GM18867 (cell line): Measurements from ENCODE around the gene RNF31.

Source experiments
- ATAC-seq: cut with Tn5 transposase; IDR thresholded peaks from one replicate; pipeline ENCODE4 v1.9.1; 2021; ENCODE audit warnings: mild to moderate bottlenecking, moderate library complexity; ENCODE audit not compliant: unreplicated experiment

RNF31 gene

GRCh38 chr14:24181371-24182077, 34.2 kb downstream of the RNF31 start:
- no peak for ATAC-seq

GRCh38 chr14:24182110-24182882, 35.0 kb downstream of the RNF31 start:
- no peak for ATAC-seq

GRCh38 chr14:24183014-24183481, 35.8 kb downstream of the RNF31 start:
- no peak for ATAC-seq

- ATAC-seq: no peak
Measured at GRCh38 chr14:24184104-24184970, 37.0 kb downstream of the RNF31 start.

- ATAC-seq: no peak
Measured at GRCh38 chr14:24185026-24185425, 37.7 kb downstream of the RNF31 start.

- no peak for ATAC-seq
Measured at GRCh38 chr14:24185741-24186140, 38.4 kb downstream of the RNF31 start.

- no peak for ATAC-seq
Measured at GRCh38 chr14:24186831-24187538, 39.7 kb downstream of the RNF31 start.

- ATAC-seq: no peak
Measured at GRCh38 chr14:24187539-24187915, 40.2 kb downstream of the RNF31 start.

- peak; percentile 89 for ATAC-seq
Measured at GRCh38 chr14:24188251-24189058, 41.2 kb downstream of the RNF31 start, which contains the start of gene IPO4. Gene IPO4 (minus strand): TSS chr14:24188816. CDS start chr14:24188787, 29 bp downstream.

GRCh38 chr14:24189059-24189375, 41.7 kb downstream of the RNF31 start:
- no peak for ATAC-seq

- ATAC-seq: no peak
Measured at GRCh38 chr14:24189460-24189859, 42.2 kb downstream of the RNF31 start.

- no peak for ATAC-seq
Measured at GRCh38 chr14:24190416-24190815, 43.1 kb downstream of the RNF31 start.

- no peak for ATAC-seq
Measured at GRCh38 chr14:24192933-24193332, 45.6 kb downstream of the RNF31 start.

- ATAC-seq: no peak
Measured at GRCh38 chr14:24194186-24194872, 47.0 kb downstream of the RNF31 start.

GRCh38 chr14:24194873-24195185, 47.5 kb downstream of the RNF31 start:
- ATAC-seq: no peak

GRCh38 chr14:24195186-24196070, 48.1 kb downstream of the RNF31 start, which contains the start of gene TM9SF1:
Gene TM9SF1 (minus strand): TSS chr14:24195441. CDS start chr14:24195019, 422 bp downstream.
- ATAC-seq: peak; percentile 81

- peak; percentile 24 for ATAC-seq
Measured at GRCh38 chr14:24196071-24197055, 49.1 kb downstream of the RNF31 start.
